Loucy (cell line): Measurements from ENCODE around the gene SMG9.

Experiments used
- H2AFZ ChIP-seq: fragments of 200-600 bp; sonication (generic); 2 replicates; pipeline ENCODE4 v1.6.0; 2016; ENCODE audit warnings: antibody characterized with exemption, mild to moderate bottlenecking, low read length, moderate library complexity
- H3F3A ChIP-seq: fragments of 200-600 bp; 2 replicates; pipeline ENCODE4 v1.6.0; 2016; ENCODE audit warnings: antibody characterized with exemption, low read depth, mild to moderate bottlenecking
- H3K27me3 ChIP-seq: fragments of 200-600 bp; sonication (generic); 2 replicates; pipeline ENCODE4 v1.6.1; 2014; ENCODE audit warnings: low read length, mild to moderate bottlenecking; ENCODE audit not compliant: insufficient read depth, poor library complexity, severe bottlenecking
- H3K36me3 ChIP-seq: fragments of 200-600 bp; sonication (generic); 2 replicates; pipeline ENCODE4 v1.6.1; 2016; ENCODE audit warnings: low read length; ENCODE audit not compliant: insufficient read depth
- H3K4me1 ChIP-seq: fragments of 200-600 bp; sonication (generic); 2 replicates; pipeline ENCODE4 v1.5.1; 2014; ENCODE audit warnings: low read length, mild to moderate bottlenecking; ENCODE audit not compliant: insufficient read depth, poor library complexity, severe bottlenecking
- H3K4me2 ChIP-seq: fragments of 200-600 bp; sonication (generic); 2 replicates; pipeline ENCODE4 v1.6.0; 2014; ENCODE audit warnings: antibody characterized with exemption, low read length, low read depth, mild to moderate bottlenecking; ENCODE audit not compliant: poor library complexity, severe bottlenecking
- H3K4me3 ChIP-seq: fragments of 200-600 bp; sonication (generic); 2 replicates; pipeline ENCODE4 v1.5.1; 2014; ENCODE audit warnings: low read length, mild to moderate bottlenecking, mixed read lengths; ENCODE audit not compliant: poor library complexity, severe bottlenecking
- H3K79me2 ChIP-seq: fragments of 200-600 bp; sonication (generic); 2 replicates; pipeline ENCODE4 v1.6.1; 2014; ENCODE audit warnings: low read length; ENCODE audit not compliant: insufficient read depth
- H3K9ac ChIP-seq: fragments of 200-600 bp; sonication (generic); 2 replicates; pipeline ENCODE4 v1.6.0; 2014; ENCODE audit warnings: mild to moderate bottlenecking, low read depth, low read length, moderate library complexity; ENCODE audit not compliant: poor library complexity, severe bottlenecking
- H3K9me2 ChIP-seq: fragments of 200-600 bp; sonication (generic); replicated peaks from 2 replicates; pipeline ENCODE4 v1.6.1; 2016; ENCODE audit warnings: low read depth, low read length, mixed read lengths
- H3K9me3 ChIP-seq: fragments of 200-600 bp; sonication (generic); 2 replicates; pipeline ENCODE4 v1.6.1; 2014; ENCODE audit warnings: mild to moderate bottlenecking, antibody characterized with exemption, low read length, low read depth; ENCODE audit not compliant: insufficient read depth
- H4K20me1 ChIP-seq: fragments of 200-600 bp; sonication (generic); 2 replicates; pipeline ENCODE4 v1.6.0; 2014; ENCODE audit warnings: antibody characterized with exemption, low read length, mild to moderate bottlenecking; ENCODE audit not compliant: insufficient read depth, poor library complexity, severe bottlenecking
- CTCF ChIP-seq: fragments of 200-600 bp; sonication (generic); conservative IDR thresholded peaks from 2 replicates; pipeline ENCODE4 v1.5.1; 2014; ENCODE audit warnings: mild to moderate bottlenecking, antibody characterized with exemption, low read length
- EZH2phosphoT487 ChIP-seq: fragments of 200-600 bp; IDR thresholded peaks from 2 replicates; pipeline ENCODE4 v1.6.1; 2018; ENCODE audit warnings: antibody characterized with exemption, mild to moderate bottlenecking, moderate library complexity, borderline replicate concordance

SMG9 gene

GRCh38 chr19:43743059-43743458, 11.7 kb downstream of the SMG9 start:
- Histone ChIP-seq H4K20me1 (no peaks in the 10 kb centered on the region), H3K4me3 (no peak overlapping the region), H3K9me2 (no peaks in the 10 kb centered on the region), H3K4me2 (no peak overlapping the region), H3K9me3 (no peaks in the 10 kb centered on the region), H3K4me1 (no peaks in the 10 kb centered on the region), H2AFZ (no peak overlapping the region), H3K79me2 (no peaks in the 10 kb centered on the region), H3K9ac (no peak overlapping the region), H3F3A (no peaks in the 10 kb centered on the region), H3K36me3 (peaks cover 75% of the 10 kb centered on the region; the same call in 1 of the 2 replicates), H3K27me3 (no peaks in the 10 kb centered on the region)
- TF ChIP-seq CTCF (no peak), EZH2phosphoT487 (no peak)

DNA sequence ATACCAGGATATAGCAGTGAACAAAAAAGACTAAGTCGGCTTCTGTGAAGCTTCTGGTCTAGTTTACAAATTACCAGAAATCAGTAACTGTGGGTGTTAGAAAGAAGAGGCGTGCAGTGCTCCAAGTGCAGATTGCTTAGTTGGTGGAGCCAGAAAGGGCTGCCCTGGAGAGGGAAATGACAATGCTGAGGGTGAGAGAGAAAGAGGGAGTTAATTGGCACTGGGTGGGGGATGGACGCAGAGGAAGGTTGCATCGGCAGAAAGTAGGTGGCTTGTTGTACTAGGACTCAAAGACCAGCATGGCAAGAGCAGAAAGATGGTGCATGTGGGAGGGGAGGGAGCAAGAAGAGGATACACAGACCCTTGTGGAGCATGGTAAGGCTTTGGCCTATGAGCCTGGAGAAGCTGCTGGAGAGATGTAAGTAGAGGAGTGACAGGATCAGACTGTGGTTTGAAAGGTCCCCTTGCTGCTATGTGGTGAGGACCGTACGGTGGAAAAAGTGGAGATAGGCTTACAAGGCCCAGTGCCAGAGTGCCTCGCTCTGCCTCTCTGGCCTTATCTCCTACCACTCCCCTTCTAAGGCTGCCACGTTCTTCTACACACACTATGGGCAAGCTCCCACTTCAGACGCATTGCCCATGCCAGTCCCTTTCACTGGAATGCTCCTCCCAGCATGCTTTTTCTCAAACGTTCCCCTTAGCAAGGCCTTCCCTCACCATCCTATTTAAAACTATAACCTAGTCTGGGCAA, 13.5 kb downstream of the SMG9 start:
- Histone ChIP-seq H3K4me3 (no peak overlapping the region), H3K9me3 (no peaks in the 10 kb centered on the region), H3F3A (no peaks in the 10 kb centered on the region), H3K36me3 (peaks cover 72% of the 10 kb centered on the region; the same call in 1 of the 2 replicates), H3K4me2 (no peak overlapping the region), H3K9me2 (no peaks in the 10 kb centered on the region), H3K9ac (no peak overlapping the region), H3K4me1 (no peaks in the 10 kb centered on the region), H4K20me1 (no peaks in the 10 kb centered on the region), H3K27me3 (no peaks in the 10 kb centered on the region), H3K79me2 (no peaks in the 10 kb centered on the region), H2AFZ (no peak overlapping the region)
- TF ChIP-seq CTCF = no peak
- no peak for TF ChIP-seq EZH2phosphoT487

DNA sequence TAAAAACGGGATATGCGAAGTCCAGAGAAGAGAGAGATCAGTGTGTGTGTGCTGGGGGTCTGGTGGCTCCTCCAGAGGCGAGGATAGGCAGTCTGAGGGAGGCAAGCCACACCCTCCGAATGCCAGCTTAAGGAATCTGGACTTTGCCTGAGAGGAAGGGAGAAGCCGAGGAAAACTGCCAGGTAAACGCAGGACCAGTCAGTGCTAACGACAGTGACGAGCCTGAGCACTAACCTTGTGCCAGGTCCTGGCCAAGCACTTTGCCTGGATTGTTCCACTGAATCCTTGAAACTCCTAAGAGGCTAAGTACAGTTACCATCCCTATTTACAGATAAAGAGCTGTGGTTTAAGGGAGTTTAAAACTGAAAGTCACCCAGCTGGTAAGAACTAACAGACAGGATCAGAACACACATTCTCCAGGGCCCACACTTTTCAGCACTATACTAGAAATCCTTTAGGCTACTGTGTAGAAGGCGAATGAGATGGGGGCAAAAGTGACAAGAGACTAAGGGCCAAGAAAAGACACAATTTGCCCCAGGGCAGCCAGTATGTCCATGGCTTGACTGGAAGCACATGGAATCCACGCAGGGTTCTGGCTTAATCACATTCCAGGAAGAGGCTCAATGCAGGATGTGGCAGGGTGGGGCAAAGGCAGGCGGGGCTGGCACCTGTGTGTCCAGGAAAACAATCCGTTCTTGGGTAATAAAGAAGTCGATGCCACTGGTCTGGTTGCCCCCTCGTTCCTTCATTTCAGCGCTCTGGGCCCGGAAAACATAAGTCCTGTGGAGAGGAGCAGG, 15.1 kb downstream of the SMG9 start:
- Histone ChIP-seq H3K36me3 (peaks cover 74% of the 10 kb centered on the region; the same call in 1 of the 2 replicates), H3F3A (no peaks in the 10 kb centered on the region), H2AFZ (no peak overlapping the region), H3K27me3 (no peaks in the 10 kb centered on the region), H3K4me1 (no peaks in the 10 kb centered on the region), H3K4me3 (no peak overlapping the region), H3K9me2 (no peaks in the 10 kb centered on the region), H3K79me2 (no peaks in the 10 kb centered on the region), H3K9ac (no peak overlapping the region), H3K9me3 (no peaks in the 10 kb centered on the region), H4K20me1 (no peaks in the 10 kb centered on the region), H3K4me2 (no peak overlapping the region)
- no peak for TF ChIP-seq CTCF
